Measurements from ENCODE around the gene B3GAT2.
"Not testable (repeated sequence)": the region's sequence is repeated elsewhere in the genome, so short reads cannot be mapped to it uniquely, and the experiment has no call there.

The B3GAT2 gene, protein sequence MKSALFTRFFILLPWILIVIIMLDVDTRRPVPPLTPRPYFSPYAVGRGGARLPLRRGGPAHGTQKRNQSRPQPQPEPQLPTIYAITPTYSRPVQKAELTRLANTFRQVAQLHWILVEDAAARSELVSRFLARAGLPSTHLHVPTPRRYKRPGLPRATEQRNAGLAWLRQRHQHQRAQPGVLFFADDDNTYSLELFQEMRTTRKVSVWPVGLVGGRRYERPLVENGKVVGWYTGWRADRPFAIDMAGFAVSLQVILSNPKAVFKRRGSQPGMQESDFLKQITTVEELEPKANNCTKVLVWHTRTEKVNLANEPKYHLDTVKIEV

DNA sequence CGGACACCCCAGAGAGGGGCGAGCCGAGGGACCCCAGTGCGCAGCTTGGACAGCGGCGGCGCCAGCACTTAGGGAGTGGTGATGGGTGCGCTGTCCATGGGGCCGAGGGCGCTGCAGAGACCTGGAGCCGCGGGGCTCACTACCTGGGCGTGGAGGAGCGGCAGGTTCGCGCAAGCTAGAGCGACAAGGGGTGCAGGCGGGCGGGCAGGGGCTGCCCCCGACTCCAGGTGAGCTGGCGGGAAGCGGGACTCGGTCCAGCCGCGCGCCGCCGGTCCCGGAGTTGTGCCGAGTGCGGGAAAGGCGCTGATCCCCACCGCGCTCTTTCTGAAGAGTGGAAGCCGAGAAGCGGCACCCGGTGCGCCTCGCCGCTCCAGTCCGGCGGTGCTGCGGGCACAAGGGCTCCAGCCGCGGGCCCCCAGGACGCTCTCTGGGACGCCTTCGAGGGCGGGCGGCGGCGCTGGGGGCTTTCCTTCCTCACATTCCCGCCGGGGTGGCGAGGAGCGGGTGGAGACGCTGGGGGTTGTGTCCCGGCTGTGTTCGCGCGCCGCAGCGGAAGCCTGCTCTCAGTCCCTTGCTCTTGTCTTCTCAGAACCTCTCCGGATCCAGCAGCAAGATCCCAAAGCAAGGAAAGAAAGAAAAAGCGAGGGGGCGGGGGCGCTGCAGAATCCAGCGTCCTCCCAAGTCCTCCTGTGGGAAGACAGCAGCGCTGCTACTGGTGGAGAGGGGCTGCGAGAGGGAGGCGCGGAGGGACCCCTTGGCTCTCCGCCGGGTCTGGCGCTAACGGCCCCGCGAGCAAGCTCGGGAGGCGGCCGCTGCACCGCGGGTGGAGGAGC is at the start of gene B3GAT2:
B3GAT2 (minus strand) TSS at position 610 of the 833 bp plus-strand sequence. CDS start 631 bp downstream, outside the sequence.
- peak in 2 of 3 donors; percentile 3 to 11 for DNase-seq

DNA sequence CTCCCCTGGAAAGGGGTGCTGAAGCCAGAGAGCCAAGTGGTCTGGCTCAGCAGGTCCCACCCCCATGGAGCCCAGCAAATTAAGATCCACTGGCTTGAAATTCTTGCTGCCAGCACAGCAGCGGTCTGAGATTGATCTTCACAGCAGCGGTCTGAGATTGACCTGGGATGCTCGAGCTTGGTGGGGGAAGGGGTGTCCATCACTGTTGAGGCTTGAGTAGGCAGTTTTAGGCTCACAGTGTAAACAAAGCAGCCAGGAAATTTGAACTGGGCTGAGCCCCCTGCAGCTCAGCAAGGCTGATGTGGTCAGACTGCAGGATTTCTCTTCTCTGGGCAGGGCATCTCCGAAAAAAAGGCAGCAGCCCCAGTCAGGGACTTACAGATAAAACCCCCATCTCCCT is 41.3 kb upstream of the B3GAT2 start:
- no peak for DNase-seq

DNA sequence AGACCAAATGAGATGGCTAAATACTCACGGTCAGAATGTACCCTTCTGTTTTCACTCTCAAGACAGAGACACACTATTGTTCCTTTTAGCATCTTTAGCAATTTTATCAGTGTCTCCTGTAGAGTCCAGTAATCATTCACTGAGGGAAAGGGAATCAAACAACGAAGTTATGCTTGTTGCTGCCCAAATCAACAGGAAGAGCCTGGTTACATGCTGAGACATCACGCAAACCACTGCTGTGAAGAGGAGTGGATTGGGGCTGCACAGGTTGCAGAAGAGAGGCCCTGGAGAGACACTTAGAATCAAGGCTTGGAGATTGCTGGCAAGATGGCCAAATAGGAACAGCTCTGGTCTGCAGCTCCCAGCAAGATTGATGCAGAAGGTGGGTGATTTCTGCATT is 40.5 kb upstream of the B3GAT2 start:
- no peak for DNase-seq

DNA sequence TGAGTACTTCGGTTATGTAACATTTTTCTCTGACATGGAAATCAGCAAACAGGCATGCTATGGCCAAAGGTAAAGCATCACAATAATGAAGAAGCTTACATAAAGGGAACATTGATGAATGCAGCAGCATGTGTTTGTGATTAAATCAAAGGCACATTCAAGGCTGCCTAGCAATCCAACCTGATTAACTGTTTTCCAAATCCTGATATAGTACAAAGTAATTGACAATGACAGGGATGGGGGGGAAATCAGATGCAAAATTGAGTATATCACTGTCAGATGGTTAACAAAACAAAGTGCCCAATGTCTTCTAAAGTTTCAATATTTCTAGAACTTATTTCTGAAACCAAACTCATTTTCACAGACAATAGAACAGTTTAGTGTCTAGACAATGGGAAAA is 39.2 kb upstream of the B3GAT2 start:
- DNase-seq = no peak

DNA sequence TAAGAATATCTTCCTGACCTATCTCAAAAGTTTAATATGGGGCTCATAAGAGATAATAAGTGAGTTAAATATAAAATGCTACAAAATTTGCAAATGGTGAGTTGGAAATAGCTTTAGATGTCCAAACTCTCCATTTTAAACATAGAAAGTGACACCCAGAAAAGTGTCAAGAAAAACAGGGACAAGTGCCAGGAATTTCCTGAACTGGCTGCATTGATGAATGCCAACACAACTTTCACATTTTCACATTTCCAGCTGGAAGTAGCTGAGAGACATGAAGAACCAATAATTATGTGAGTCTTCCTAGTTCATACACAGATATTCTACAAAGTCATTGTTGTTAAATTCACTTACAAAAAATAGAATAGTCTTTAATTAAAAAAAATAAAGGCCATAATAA is 38.6 kb upstream of the B3GAT2 start:
- DNase-seq = no peak

DNA sequence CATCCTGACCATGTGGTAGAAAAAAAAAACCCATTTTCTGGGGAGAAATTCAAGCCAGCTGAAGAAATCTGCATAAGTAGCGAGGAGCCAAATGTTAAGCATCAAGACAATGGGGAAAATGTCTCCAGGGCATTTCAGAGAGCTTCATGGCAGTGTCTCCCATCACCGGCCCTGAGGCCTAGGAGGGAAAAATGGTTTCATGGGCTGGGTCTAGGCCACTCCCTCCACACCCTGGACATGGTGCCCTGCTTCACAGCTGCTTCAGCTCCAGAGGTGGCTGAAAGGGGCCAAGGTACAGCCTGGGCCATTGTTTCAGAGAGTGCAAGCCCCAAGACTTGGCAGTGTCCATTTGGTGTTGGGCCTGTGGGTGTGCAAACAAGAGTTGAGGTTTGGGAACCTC is 34.4 kb upstream of the B3GAT2 start:
- peak in 1 of 3 donors; percentile 10 for DNase-seq

DNA sequence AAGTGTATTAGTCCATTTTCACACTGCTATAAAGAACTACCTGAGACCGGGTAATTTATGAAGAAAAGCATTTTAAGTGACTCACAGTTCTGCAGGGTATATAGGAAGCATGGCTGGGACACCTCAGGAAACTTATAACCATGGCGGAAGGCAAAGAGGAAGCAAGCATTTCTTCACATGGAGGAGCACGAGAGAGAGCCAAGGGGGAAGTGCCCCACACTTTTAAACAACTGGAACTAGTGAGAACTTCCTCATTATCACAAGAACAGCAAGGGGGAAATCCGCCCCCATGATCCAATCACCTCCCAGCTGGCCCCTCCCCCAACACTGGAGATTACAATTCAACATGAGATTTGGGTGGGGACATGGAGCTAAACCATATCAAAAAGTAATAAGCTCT is 28.3 kb upstream of the B3GAT2 start:
- DNase-seq = peak; percentile 29 to 40 (median 29)

DNA sequence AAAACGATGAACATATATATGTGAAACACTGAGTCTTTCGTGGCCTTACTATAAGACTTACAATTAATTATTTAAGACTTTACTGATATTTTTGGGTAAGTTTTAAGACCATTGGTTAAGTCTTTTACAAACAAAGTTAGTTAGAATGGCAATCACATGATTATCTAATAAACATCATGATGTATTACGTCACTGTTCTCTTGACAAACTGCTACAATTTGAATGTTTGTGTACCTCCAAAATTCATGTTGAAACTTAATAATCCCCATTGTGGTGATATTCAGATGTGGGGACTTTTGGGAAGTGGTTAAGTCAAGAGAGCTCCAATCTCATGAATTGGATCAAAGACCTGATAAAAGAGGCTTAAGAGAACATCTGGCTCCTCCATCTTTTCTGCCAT is 25.9 kb upstream of the B3GAT2 start:
- peak in 1 of 3 donors; percentile 7 for DNase-seq

DNA sequence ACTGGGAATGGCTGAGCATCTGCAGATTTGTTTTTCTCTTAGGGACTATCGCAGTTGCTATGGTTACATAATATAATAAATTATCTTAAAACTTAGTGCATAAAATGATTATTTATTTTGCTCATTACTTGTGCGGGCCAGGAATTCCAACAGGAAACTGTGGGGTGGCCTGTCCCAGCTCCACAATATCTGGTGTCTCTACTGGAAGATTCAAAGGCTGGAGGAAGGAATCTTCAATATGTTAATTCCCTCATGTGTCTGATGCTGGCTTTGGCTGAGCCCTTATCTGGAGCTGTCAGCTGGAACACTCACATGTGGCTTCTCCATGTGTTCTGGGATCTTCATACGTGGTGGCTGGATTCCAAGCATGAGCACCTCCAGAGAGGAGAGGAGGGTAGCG is 23.9 kb upstream of the B3GAT2 start:
- DNase-seq = peak in 1 of 3 donors; percentile 13

DNA sequence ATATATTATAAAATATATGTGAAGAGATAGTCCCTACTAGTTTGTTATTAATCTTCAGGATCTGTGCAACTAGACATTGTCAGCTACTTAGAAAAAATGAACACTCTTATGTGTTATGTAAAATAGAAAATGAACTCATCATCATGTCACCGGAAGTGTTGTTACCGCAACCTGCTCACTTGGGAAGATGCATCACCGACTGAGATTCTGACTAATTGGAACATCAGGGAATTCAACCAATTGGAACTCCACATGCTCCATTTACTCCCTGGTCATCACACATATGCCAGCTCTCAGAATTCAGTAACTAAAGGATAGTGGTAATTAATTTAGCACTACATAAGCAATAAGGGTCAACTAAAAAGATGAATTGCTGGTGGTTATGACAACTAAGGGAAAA is 16.7 kb upstream of the B3GAT2 start:
- peak in 1 of 3 donors; percentile 8 for DNase-seq

DNA sequence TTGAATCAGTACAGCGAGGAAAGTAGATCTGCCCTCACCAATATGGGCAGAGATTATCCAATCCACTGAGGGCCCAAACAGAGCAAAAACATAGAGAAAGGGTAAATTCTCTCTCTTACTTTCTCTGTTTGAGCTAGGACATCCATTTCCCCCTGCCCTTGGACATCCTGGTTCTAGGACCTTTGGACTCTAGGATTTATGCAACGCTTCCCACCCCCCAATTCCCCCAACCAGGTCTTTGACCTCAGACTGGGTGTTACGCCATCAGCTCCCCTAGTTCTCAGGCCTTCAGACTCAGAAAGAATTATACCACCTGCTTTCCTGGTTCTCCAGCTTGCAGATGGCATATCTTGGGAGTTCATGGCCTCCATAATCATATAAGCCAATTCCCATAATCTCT is 10.2 kb upstream of the B3GAT2 start:
- peak in 1 of 3 donors; percentile 5 for DNase-seq

DNA sequence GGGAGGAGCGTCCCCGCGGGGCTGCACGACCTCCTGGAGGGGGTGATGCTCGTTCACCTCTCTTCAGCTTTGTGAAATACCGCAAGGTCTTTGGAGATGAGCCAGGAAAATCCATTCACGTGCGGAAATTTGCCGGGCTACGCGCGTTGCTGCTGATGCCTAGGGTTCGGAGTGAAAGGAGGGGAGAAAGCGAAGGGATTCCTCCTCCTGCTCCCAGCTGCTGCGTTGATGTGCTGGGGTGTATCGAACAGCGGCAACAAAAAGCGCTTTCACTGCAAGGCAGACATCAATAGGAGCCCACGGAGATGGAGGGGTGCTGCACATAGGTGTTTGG is 391 bp upstream of the B3GAT2 start:
- no peak for DNase-seq

DNA sequence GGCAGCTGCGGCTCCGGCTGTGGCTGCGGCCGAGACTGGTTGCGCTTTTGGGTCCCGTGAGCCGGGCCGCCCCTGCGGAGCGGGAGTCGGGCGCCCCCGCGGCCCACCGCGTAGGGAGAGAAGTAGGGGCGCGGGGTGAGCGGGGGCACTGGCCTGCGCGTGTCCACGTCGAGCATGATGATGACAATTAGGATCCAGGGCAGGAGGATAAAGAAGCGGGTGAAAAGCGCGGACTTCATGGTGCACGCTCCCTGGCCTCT is 739 bp downstream of the B3GAT2 start:
- no peak for DNase-seq

DNA sequence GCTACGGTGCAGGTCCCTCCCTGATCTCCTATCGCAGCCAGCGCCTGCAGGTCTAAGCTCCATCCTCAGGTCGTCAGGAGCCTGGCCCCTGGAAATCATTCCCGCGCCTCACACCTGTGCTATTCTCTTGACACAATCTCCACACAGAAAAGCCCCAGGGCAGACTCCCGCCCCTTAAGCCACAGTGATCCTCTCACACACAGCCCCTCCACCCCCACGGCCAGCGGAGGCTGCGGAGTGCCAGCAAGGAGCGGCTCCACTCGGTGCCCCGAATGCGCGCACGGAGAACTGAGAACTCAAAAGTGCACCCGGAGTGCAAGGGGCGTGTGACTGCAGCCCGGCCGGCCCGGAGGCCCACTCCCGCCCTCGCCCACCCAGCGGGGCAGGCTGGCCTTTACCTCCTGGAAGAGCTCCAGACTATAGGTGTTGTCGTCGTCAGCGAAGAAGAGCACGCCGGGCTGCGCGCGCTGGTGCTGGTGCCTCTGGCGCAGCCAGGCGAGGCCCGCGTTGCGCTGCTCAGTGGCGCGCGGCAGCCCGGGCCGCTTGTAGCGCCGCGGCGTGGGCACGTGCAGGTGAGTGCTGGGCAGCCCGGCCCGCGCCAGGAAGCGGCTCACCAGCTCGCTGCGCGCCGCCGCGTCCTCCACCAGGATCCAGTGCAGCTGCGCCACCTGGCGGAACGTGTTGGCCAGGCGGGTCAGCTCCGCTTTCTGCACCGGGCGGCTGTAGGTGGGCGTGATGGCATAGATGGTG is 1.2 kb downstream of the B3GAT2 start:
- DNase-seq = peak; percentile 79 to 91 (median 84)

DNA sequence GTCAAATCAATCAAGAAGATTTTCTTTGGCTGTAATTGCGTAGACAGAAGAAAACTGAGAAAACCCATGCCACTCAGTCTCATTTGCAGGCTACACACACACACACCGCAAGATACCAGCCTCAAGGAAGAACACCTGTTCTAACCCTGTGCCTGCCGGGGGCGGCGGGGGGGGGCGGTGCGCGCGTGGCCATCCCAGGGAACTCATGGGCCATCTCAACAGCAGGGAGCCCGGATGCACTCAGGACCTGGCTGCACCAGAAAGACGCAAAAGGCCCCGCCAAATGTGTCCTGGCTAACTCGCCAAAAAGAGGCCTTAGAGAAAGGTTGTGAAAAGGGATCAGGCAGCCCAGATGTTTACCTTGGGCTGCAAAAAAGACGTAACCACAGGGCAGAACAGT is 2.1 kb downstream of the B3GAT2 start:
- DNase-seq = no peak

DNA sequence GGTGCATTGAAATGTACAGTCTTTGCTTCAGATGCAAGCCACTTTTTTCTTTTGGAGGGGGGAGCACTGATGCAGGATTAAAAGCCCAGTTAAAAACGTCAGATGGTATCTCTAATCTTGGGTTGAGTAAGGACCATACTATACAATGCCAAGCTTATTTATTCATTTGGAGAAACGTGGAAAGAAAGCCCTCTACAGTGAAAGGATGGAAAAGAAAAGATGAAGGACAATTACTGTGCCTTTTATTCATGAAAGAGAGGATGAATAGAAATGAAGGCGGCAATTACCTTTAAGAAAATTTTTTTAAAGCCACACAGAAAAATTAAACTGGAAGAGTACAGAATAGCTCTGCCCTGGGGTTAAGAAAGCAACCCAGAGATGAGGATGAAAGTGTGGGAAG is 2.7 kb downstream of the B3GAT2 start:
- no peak for DNase-seq

DNA sequence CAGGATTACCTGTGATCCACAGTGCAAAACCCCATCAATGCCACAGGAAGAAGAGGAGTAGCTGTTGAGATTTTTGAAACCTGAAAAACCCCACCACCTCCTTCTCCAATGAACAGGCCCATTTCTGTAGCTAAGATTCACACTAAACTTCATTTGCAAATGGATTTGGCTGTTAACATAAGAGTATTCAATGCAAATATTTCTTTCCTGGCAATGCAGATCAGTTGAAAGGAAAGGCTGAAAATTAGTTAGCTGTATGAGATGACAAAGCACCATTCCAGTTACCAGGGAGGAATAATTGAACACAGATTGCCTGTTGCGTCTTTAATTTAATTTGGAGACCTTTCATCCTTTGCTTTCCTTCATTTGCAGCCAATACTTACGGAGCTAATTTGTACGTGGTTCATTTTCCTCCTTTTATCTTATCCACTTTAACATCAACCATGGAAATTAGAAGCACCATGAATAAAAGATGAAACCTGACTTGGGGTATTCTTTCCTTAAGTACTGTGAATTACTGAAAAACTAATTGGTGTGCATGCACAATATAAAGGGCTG is 4.2 kb downstream of the B3GAT2 start:
- DNase-seq = no peak

DNA sequence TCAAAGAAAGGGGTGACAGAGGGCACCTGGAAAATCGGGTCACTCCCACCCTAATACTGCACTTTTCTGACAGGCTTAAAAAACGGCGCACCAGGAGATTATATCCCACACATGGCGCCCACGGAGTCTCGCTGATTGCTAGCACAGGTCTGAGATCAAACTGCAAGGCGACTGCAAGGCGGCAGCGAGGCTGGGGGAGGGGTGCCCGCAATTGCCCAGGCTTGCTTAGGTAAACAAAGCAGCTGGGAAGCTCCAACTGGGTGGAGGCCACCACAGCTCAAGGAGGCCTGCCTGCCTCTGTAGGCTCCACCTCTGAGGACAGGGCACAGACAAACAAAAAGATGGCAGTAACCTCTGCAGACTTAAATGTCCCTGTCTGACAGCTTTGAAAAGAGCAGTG is 12.5 kb downstream of the B3GAT2 start:
- DNase-seq = not testable (repeated sequence)

DNA sequence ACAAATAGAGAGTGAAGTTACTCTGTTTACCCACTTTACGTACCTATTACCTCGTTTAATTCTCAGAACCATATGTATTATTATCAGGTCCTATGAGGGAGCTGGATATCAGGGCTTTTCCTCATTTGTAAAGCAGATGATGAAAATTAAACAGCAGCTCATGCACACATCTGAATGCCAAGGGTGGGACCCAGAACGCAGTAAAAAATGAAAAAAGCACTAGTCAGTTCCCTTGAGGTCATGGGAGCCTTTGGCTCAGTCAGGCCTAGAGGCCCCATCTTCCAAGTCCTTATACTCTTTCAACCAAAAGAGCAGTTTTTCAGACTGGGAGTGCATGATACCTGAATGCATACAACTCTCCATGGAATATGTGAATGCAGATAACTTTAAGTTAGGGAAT is 23.0 kb downstream of the B3GAT2 start:
- no peak for DNase-seq

DNA sequence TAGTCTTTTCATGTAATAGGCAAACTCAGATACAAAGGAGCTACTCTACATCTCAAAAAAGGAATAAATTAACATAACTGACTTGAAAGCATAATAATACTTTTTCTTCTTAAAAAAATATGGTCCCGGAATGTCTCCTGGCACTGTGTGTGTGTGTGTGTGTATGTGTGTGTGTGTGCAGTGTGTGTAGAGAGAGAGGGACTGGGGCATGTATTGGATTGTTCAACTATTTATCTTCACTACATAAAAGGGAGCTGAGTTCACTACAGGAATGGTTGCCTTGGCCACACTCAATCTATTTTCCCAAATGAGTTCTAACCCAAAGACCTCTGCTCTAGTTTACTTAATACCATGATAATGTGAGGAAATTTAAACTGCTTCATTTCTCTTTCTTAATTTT is 51.1 kb downstream of the B3GAT2 start:
- no peak for DNase-seq

DNA sequence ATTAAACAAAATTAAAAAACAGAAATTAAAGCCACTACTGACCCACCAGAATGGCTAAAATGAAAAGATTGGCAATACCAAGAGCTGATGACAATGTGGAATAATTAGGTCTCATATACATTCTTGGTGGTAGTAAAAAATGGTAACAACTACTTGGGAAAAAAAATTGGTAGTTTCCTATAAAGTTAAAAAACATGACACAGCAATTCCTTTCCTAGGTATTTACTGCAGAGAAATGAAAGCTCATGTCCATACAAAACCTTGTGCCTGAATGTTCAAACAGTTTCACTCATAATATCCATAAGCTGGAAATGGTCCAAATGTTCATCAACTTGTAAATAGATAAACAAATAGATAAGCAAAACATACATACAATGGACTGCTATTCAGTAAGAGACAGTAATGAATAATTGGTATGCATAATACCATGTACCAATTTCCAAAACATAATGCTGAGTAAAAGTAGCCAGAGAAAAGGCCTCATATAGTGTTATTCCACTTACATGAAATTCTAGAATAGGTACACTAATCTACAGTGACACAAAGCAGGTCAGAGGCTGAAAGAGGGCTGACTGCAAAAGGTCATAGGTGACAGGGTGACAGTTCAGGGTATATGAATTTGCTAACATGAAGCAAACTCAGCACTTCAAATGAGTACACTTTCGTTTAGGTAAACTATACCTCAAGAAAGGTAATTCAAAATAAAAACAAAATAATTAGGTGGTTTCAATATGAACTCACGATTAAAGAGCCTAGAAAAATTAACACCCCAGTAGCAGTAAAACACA is 53.0 kb downstream of the B3GAT2 start:
- DNase-seq = no peak

DNA sequence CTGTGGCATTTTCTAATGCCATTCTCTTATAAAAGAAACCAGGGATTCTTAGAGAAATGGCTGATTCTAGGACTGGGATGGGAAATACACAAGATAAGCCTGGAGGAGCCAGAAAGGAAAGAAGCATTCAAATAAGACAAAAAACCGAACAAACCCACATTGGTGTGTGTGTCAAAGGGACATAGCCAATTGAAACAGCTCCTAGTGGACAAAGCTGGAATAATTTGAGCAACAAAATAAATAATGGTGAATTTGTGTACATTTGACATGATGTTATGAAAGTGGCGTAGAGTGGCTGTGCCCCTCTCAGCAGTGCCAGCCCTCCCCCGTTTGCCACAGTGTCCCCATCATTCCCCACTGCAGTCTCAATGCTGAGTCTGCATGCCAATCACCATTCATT is 55.5 kb downstream of the B3GAT2 start:
- peak in 1 of 3 donors; percentile 2 for DNase-seq

DNA sequence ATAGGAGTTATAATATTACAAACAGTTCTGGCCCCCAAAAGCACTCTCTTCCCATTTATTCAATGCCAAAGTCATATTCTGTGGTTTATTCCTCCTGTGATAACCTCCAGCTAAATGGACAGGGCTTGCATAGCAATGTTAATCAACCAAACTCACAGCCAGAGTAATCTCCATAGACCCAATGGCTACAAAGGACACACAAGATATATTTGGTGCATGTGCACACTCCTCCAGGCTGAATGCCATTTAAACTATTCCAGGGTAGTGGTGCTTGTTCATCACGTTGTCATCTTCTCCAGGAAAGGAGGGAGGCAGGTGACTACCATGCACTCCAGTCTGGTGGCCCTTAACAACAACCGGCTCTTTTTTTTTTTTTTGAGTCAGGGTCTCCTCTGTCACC is 56.8 kb downstream of the B3GAT2 start:
- DNase-seq = no peak
